Fibroblast of skin of left biceps (primary cell): ENCODE data around the gene TFAP2E.

Experiments
- DNase-seq, 2 experiments: peaks; one replicate each; pipeline ENCODE4 v3.0.0-alpha.2; 2013; ENCODE audit warnings: low read depth in 2 of 2

The TFAP2E gene

DNA sequence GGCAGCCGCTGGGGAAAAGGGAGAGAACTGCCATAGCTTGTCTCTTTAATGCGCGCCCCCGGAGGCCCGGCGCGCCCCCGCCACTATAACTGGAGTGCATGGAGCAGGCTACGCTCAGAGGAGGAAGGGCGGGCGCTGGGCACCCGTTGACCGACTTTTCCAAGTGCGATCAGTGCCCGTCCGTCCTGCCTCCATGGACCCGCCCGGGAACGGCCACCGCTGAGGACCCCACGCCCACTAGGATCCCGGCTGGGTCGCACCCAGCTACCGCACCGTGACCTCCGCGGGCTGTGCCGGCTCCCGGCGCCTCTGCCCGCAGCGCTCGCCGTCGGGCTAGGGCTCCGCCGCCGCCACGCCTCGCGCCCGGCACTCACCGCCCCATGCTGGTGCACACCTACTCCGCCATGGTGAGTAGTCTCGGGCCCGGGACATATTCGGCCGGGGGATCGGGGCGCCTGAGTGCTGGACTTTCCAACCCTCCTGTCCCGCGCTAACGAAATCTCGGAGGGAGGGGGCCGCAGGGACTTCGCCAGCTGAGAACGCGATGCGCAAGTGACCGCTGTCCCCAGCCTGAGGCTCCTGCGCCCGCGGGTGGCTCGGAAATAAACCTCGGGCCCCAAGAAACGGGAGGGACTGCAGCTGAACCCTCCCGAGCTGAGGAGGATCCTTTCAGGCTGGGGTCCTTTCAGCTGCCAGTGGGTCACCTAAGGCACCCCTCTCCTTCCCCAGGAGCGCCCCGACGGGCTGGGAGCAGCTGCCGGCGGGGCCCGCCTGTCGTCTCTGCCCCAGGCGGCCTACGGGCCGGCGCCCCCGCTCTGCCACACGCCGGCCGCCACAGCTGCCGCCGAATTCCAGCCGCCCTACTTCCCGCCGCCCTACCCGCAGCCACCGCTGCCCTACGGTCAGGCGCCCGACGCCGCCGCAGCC lies at the start of gene TFAP2E:
Gene TFAP2E, plus strand, starts transcription at position 117 of the 927 bp plus-strand sequence. Its CDS starts 264 bp downstream, at position 381.
- DNase-seq, result no peak

DNA sequence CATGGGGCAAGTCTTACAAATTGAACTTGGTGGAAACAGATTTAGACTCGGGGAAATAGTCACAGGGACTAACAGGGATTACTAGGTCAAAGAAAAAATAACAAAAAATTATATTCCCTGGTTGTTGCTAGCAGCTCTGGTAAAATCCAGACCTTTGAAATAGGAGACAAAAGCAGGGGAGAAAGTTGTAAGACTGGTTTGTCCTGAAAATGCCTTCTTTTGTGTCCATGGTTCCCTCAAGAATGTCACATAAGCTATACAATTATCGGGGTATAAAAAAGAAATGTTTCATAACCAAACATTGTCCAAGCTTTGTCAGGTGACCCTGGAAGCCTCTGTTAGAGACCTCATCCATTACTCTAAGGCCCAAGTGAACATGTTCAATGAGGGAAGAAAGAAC lies 49.0 kb upstream of the TFAP2E start:
- DNase-seq, result no peak

DNA sequence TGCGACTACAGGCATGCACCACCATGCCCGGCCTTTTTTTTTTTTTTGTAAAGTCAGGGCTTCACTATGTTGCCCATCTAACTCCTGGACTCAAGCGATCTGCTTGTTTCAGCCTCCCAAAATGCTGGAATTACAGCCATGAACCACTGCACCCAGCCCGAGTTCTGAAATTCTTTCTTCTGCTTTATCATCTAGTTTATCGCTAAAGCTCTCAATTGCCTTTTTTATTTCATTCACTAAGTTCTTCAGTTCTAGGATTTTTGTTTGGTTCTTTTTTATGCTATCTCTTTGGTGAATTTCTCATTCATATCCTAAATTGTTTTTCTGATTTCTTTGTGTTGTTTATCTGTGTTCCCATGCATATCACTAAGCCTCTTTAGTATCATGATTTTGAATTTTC lies 42.9 kb upstream of the TFAP2E start:
- DNase-seq, result no peak

DNA sequence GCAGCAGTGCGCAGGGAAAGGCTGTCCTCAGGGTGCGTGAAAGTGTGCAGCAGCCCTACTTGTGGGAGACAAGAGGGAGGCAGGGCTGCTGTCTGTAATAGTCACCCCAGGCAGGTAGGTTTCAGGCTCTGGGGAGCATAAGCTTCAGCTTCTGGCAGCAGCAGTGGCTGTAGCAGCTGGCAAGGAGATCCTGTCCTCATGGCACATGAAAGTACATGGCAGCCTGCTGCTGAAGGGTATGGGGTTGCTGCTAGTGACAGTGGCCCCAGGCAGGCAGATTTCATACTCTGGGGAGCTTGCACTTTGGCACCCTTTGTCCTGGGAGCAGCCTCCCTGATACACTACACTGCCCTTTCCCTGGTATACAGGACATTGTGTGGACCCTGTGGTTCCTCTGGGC lies 42.2 kb upstream of the TFAP2E start:
- no peak for DNase-seq

DNA sequence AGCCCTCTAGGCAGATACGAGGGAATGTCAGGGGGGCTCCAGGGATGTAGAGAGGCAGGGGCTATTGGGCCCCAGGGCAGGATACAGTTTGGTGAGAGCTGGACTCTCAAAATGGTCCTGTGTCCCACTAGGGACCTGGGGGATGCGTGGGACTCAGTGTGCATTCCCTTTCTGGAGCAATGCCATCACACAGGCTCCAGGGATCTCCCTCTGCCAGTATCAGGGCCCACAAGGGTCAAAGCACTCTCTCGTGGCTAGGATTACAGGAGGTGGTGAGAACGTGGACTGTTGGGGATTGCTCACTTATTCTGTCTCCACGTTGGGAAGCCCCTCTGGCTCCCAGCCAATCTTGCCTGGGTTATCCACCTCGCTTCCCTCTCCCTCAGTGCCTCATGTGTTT lies 41.7 kb upstream of the TFAP2E start:
- DNase-seq, result no peak

DNA sequence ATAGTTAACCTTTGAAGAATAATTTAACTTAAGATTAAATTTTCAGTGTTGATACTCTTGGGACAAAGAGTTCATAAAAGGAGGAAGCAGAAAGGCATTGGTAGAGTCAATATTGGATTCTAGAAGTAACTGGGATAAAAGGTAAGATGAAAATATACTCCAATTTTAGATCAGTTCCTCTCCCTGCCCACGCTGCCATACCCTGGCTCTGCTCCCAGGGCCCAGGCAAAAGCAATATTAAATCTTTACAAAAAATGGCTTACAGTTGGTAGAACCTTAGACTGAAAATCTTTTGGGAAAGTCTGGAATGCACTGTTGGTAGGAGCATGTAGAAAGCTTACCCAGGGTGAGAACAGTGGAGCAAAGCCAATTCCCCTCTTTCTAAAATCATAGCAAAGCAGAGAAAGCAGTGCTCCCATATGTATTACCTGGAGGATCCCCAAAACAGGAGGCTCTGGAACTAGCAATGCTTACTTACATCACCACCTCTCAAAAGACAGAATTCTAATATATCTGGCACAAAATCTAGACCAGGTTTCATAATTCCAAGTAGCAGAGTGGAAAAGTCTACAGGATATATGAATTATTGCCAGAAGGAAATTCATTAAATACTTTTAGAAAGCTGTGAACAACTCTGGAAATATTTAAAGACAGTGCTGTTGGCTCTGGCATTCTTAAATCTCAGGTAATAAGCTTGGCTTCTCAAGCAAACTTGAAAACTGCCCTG lies 40.5 kb upstream of the TFAP2E start:
- DNase-seq, result no peak

DNA sequence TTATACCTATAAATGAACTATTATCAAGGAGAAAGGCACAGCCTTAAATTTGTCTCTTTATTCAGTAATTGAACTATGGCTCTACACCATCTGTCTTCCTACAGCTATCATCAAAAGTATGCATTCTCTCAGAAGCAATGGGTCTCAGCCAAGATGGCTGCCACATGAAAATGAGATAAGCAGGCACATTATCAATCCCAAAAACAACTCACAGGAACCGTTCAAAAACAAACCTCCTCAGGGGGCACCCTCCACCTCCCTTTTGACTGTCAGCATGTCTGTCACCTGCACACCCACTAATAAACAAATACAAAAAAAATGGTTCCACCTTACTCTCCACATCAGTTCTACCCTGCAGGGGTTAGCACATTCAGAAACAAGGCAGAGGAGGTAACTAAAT lies 39.5 kb upstream of the TFAP2E start:
- DNase-seq, result no peak

DNA sequence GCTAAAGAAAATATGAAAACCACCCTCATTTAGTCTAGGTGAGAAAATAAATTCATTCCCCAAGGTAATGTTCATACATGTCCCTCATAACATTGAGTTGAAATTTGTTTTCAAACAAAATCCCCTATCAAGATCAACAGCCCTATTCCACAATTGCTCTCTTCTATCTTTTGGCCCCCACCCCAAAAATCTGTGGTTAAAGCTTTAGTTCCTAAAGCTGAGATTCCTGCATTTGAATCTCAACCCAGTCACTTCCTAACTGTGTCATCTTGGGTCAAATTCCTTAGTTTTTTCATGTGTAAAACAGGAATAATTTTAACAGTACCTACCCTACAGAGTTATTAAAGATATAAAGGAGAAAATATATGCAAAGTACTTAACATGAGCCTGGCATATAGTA lies 37.9 kb upstream of the TFAP2E start:
- no peak for DNase-seq

DNA sequence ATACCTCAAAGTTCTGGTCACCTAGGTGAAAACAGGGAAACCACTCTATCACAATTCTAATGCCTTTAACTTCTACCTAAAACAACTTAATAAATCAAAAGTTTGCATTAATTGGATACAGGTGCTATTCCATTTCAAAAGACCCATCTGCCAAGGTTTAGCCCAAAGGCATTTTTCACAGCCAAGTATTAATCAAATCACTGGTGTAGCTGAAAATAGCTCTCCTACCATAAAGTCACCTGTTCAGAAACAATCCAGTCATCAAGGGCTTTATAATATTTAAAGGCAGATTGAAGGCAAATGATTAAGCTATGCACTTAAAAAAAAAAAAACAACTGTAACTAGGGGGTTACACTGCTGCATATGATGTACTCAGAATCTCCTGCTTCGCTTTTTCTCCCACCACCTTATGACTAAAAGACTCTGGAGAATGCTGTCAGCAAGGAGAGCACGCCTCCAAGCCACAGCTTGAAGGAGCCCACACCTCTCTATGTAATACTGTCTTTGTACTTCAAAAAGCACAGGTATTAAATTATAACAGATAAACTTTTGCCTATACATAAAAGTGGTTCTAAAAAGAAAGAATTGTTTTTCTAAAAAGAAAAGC lies 36.5 kb upstream of the TFAP2E start:
- DNase-seq, result no peak

DNA sequence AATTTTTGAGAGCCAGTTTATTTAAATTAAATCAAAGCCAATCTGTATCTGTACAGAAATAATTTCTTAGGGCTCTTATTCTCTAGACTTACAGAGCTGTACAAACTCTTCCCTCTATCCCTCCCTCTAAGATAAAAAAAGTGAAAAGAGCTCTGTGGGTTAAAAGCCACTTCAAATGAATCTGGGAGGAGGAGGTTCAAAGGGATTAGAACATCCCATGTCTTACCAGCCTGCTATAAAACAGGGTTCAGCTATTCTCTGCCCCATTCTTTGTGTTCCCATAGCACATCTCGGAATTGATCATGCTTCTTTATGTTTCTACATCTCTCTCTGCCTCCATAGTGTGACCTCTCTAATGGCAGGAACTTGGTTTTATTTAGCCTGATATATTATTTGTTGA lies 35.3 kb upstream of the TFAP2E start:
- no peak for DNase-seq

DNA sequence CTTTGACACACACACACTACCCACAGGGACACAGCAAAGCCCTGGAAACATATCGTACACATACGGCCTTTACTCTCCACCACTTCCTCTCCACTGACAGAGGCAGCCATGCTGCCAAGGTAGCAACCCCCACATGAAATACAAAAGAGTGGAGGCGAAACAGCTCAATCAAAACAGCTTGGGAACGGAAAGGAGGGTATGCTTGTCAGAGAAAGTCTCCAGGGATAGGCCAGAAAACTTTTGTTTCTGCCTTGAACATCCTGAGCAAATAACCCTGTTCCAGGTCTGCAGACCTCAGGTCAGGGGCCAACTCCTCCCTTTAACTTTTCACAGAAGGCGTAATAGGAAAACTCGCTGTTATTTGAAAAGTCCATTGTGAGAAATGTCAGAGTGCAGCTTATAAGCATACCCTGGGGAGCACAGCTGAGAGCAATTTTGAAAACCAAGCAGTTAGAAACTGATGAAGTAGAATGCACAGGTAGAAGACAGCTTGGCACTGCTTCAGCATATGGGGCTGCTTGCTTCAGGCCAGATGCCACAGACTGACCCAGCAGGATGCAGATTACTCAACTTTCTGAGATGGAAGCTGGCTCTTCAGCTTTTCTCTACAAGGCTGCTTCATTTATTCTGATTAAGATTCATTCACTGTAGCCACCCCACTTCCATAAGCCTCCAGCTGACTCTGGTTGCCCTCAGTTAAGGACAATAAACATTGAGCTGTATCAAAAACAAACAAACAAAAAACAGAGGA lies 33.9 kb upstream of the TFAP2E start:
- DNase-seq, result no peak

DNA sequence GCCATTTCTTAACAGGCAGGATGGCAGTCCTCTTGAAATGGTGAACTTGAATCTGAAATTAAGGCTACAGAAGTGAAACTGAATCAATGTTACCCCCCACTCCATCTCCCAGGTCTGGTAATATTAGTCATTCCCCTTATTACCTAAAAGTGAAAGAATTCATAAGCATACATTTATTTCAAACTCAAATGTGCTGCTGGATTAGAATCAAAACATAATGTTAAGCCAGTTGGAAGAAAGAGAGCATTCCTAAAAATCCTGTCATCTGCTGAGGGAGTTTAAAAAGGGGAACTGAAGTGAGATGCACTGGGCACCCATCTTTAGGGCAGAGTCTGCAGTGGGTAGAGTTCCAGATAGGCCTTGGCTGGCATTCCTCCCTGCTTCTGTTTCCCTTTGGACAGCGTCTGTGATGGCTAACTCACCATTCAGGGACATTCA lies 33.3 kb upstream of the TFAP2E start:
- peak in 1 of 2 experiments; percentile 53 for DNase-seq

DNA sequence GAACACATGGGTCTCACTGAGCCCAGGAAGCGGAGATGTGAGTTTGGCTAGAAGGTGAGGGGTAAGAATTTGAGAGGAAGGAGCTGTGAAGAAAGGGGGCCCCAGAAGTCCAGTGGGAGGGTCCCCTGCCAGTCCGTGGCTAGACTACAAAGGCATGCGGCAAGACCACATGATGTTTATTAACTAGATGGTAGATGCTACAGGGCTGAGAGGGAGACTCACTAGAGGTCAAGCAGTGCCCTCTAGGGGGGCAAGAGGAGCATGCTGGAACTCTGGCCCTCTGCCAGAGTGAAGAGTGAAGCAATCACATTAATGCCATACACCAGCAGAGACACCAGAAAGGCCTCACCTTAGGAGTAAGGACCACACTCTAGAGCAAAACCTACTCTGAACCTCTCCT lies 28.1 kb upstream of the TFAP2E start:
- DNase-seq, result no peak

DNA sequence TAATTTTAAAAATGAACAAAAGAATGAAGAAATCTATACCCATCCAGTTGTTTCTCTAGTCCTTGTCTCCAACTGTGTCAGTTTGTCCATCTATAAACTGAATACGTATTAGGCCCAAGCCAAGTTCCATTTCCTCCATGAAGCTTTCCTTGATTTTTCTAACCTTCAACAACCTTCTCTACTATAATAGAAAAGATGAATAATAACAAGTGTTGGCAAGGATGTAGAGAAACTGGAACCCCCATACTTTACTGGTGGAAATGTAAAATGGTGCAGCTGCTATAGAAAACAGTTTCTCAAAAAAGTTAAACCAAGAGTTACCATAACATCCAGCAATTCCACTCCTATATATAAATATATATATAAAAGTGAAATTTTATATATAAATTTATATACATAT lies 26.5 kb upstream of the TFAP2E start:
- no peak for DNase-seq

DNA sequence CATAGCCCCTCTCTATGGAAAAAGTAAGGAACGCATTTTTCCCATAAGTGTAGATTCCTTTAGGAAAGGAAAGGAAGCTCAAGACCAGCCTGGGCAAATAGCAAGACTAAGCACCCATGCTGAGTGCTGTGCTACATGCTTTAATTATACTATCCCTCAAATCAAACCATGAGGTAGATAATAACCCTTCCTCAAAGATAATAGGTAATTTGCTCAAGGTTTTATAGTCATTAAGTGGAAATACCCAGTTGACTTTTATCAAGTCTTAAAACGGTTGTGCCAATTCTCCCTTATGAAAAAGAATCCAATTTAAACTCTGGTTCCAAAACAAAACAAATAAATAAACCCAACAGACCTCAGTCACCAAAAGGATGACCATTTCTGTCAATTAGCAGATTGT lies 19.3 kb upstream of the TFAP2E start:
- DNase-seq, result no peak

DNA sequence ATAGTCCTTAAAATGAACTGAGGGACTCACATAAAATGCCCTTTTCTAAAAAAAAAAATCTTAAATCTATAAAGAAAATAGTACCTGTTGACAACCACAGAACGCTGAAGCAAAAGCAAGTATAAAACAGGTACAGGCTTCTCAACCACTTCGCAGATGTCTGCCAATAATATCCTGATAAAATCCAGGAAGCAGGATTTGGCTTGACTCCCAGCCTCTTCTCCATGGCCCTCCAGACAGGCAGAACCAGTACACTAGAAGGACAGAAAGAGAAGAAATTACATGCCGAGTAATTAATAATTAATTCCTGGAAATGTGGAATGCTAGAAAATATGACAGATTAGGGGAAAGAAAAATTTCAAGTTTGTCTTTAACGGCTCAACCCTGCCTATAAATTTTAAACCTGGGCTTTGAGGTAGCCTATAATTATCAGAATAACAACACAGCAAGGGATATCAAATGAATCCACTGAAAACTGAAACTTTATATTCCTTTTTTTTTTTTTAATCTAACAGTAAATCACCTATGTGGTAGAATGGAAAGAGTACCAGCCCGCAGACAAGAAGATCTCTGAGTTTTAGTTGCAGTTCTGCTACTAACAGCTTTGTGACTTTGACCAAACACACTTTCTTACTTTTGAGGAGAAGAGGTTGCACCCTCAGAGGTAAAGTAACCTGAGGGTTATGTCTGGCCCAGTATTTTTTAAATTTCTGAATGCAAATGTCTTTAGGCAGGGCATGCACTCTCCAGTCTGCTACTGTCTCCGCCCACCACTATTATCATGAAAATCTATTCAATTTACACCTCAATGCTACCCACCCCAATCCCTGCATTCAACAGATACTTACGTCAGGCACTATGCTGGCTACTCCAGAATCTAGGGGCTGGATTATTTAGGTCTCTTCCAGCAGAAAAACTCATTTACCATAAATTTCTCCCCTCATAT lies 18.6 kb upstream of the TFAP2E start:
- DNase-seq, result no peak

DNA sequence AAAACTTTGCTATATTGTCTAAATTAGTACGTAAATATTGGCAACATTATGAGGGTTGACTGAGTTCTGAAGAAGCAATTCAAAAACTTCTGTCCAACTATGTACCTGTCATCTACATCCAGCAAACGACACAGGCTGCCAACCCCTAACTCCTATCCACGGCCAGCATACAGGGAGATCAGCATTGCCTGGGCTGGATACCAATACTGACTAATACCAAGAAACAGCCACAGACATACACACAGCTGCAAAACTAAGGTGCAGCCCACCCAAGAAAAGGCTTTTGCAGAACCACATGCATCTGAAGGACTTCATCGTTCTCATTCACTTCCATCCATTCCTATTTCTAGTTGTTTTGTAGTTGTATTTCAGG lies 17.9 kb upstream of the TFAP2E start:
- DNase-seq, result no peak

DNA sequence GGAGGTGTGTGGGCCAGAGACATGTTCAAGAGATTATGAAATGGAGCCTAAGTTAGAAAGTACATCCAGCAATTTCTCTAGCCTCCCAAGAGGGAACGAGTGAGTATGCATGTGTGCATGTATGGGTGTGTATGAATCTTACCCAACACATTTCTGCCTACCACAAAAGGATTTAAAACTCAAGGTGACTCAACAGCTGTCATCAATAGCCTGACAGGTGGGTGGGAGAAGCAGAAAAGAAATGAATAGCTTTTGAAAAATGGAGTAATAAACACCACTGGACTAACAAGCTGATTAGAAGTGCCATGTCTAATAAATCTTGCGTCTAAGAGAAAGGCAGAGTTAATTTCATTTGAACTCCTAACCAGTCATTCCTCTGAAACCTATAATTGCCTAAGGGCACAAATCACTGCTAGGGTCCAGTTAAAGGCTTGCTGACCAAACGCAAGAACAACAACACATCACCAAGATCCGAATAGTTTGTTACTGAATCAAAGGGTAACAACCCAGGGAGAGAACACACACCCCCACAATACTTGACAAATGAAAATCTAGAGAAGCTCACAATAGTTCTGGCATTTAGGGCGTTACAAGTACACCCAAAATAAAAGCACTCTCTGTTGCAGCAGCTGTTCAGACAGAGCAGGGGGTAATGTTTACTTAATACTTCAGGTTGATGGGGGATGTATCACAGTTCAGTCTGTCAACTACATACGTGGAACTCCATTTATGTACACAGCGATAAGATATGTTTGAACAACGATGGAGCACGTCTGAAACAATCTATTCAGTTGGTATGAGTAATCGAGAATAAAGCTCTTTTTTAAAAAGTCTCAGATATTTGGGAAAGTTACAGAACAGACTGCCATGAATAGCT lies 17.3 kb upstream of the TFAP2E start:
- no peak for DNase-seq

DNA sequence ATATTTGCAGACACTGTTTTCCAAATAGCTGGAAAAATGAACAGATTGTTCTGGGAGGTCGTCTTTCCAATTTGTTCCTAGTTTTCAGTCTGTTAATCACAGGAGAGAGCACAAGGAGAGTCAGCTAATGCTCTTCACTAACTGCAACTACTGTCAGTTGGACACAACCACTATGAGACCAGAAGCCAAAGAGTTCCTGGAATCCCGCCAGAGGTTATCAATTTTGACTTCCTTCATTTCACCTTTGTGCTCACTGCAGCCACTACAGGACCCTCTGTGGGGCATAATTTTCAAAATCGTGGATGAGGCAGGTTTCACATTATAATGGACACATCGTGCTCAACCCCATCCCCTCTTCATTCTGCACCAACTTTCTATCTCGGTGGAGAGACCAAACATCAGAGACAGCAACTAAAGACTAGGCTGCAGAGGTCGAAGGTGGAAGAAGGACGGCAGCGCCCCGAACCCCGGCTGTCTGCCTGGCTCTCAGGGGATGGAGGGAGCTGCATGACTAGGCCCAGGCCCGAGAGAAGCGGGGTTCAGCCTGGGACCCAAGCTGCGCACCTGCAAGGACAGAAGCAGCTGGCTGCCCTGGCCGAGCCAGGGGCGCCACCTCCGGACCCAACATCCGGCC lies 16.5 kb upstream of the TFAP2E start:
- DNase-seq, result no peak
